ENCODE data around the gene PDGFD. TPM values are rescaled to one million over a fixed set of nuclear protein-coding genes. Genes with fewer than 3 reads are reported as not detected.

Gene PDGFD
- total RNA-seq, 2 experiments from 2014 or later = 0.20 TPM; not detected in 1

DNA sequence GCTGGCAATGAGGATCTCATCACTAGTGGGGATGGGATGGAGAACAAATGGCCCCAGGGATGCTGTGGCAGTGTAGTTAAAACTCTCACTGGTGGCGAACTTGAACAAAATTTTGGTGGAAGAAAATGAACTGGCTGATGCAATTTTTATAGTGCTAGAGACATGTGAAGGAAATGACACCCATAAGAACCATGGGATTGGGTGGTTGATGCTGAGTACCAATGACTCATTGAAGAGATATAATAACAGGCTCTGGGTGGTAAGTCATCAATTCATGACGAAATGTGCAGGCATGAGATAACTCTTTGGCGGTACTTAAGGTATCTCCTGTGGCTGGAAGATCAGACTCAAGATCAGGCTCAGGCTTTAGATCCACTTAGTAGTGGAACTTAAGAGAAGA lies 300.4 kb downstream of the PDGFD start:
- no peaks in the 10 kb centered on the region for H3K27me3 Mint-ChIP-seq
- ATAC-seq = no peak
- intact Hi-C loops (cut with micrococcal nuclease) = no loop called here
- no peak for DNase-seq
- H3K4me1 Mint-ChIP-seq (ENCODE audit: low read depth) = no peaks in the 10 kb centered on the region
- ChIA-PET CTCF (no interaction called here), POLR2A (no interaction called here)
- TF ChIP-seq, protein P1, sequence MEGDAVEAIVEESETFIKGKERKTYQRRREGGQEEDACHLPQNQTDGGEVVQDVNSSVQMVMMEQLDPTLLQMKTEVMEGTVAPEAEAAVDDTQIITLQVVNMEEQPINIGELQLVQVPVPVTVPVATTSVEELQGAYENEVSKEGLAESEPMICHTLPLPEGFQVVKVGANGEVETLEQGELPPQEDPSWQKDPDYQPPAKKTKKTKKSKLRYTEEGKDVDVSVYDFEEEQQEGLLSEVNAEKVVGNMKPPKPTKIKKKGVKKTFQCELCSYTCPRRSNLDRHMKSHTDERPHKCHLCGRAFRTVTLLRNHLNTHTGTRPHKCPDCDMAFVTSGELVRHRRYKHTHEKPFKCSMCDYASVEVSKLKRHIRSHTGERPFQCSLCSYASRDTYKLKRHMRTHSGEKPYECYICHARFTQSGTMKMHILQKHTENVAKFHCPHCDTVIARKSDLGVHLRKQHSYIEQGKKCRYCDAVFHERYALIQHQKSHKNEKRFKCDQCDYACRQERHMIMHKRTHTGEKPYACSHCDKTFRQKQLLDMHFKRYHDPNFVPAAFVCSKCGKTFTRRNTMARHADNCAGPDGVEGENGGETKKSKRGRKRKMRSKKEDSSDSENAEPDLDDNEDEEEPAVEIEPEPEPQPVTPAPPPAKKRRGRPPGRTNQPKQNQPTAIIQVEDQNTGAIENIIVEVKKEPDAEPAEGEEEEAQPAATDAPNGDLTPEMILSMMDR (IDR thresholded peaks at IDR 0.05) = no peak
- H3K36me3 Mint-ChIP-seq (ENCODE audit: low read depth) = no peaks in the 10 kb centered on the region
- H3K4me3 Mint-ChIP-seq = no peak overlapping the region
- no peak overlapping the region for H3K27ac Mint-ChIP-seq
- no peaks in the 10 kb centered on the region for H3K9me3 Mint-ChIP-seq

DNA sequence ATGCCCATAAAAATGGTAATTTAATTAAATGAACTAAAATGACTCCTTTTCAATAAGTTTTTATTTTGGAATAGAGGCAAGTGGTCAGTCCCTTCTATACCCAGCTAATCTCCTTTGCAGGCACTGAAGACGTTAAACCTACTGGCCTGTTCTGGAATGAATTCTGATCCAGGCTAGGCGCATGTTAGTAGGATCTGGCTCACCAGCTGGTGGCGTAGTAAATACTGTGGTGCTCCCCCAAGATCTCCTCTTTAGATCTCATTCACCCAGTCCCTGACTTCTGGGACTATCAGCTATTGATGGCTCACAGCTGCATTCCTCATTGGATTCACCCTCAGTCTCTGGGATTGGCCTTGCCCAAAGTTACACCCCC lies 301.2 kb downstream of the PDGFD start:
- TF ChIP-seq, protein P1 (IDR thresholded peaks at IDR 0.05) = no peak
- no peak for ATAC-seq

GRCh38 chr11:103862094-103862801 lies 301.7 kb downstream of the PDGFD start:
- DNase-seq (no peak), ATAC-seq (no peak)
- ChIA-PET CTCF (no interaction called here), POLR2A (interaction anchor here (0.6 kb wide), 1 partner anchor 11 kb away, joined by 3 read pairs; no protein-coding TSS in a partner anchor)
- Mint-ChIP-seq H3K9me3 (no peaks in the 10 kb centered on the region), H3K27me3 (no peaks in the 10 kb centered on the region), H3K27ac (no peak overlapping the region), H3K36me3 (ENCODE audit: low read depth) (no peaks in the 10 kb centered on the region), H3K4me1 (ENCODE audit: low read depth) (no peaks in the 10 kb centered on the region), H3K4me3 (no peak overlapping the region)
- TF ChIP-seq, protein P1 (IDR thresholded peaks at IDR 0.05) = no peak
- intact Hi-C loops (cut with micrococcal nuclease) = no loop called here

More for the DNA sequence above, 301.2 kb downstream of the PDGFD start:
- Mint-ChIP-seq H3K36me3 (ENCODE audit: low read depth) (no peaks in the 10 kb centered on the region), H3K9me3 (no peaks in the 10 kb centered on the region), H3K27me3 (no peaks in the 10 kb centered on the region), H3K27ac (no peak overlapping the region), H3K4me1 (ENCODE audit: low read depth) (no peaks in the 10 kb centered on the region), H3K4me3 (no peak overlapping the region)
- ChIA-PET POLR2A (no interaction called here), CTCF (no interaction called here)
- intact Hi-C loops (cut with micrococcal nuclease) = no loop called here
- DNase-seq = no peak

Other genes starting within 250 kb of the PDGFD start
- gene DDI1, start 127.5 kb downstream of the PDGFD start, total RNA-seq = not detected